Activated naive CD4-positive, alpha-beta T cell treated with anti-CD3 and anti-CD28 coated beads, Interleukin-2, amount 50 U/mL, for 72 hours (primary cell): ENCODE measurements around the gene ANKRD39. TPM values are rescaled to one million over a fixed set of nuclear protein-coding genes. Genes with fewer than 3 reads are reported as not detected.
"Not testable (repeated sequence)": the region's sequence is repeated elsewhere in the genome, so short reads cannot be mapped to it uniquely, and the experiment has no call there.

Experiments used
- ATAC-seq, 2 donors: fragments of 150-1000 bp; cut with Tn5 transposase; 2 replicates each; pipeline ENCODE4 v1.10.0; 2021; ENCODE audit warnings: mild to moderate bottlenecking in 2 of 2, moderate library complexity in 2 of 2
- DNase-seq, 2 donors: peaks; one replicate each; pipeline ENCODE4 v3.0.0; 2021 to 2022; ENCODE audit warnings: low spot score in 2 of 2
- H3K27ac Mint-ChIP-seq, 2 donors: one replicate each; pipeline ENCODE4 v1.8.0; 2022; ENCODE audit warnings: mild to moderate bottlenecking in 2 of 2, mixed read lengths in 2 of 2
- H3K36me3 Mint-ChIP-seq, 2 donors: one replicate each; pipeline ENCODE4 v1.8.0; 2022; ENCODE audit warnings: mixed read lengths in 2 of 2
- H3K9me3 Mint-ChIP-seq, 2 donors: one replicate each; pipeline ENCODE4 v1.8.0; 2022; ENCODE audit warnings: mixed read lengths in 2 of 2
- total RNA-seq, 2 donors: library from RNA; stranded (reverse); gene quantifications; one replicate each; pipeline ENCODE4 v1.2.3, GENCODE V29; 2022

ANKRD39 gene
- total RNA-seq, 2 donors from 2014 or later, result 23.8 to 39.2 TPM

- ATAC-seq (peak in 1 of 2 donors; percentile 0), DNase-seq (peak in 1 of 2 donors; percentile 30)
- Mint-ChIP-seq H3K36me3 (peaks cover 6 to 11% of the 10 kb centered on the region in 2 donors), H3K27ac (peak overlapping the region in 1 of 2 donors; percentile 60), H3K9me3 (no peaks in the 10 kb centered on the region)
Observed at GRCh38 chr2:96815326-96816126, 42.3 kb downstream of the ANKRD39 start.

- Mint-ChIP-seq H3K9me3 (no peaks in the 10 kb centered on the region), H3K27ac (no peak overlapping the region), H3K36me3 (peaks cover 5 to 10% of the 10 kb centered on the region in 2 donors)
- ATAC-seq, result no peak
- DNase-seq, result no peak
Observed at GRCh38 chr2:96813656-96814055, 44.2 kb downstream of the ANKRD39 start.

- DNase-seq (no peak), ATAC-seq (no peak)
- Mint-ChIP-seq H3K36me3 (no peaks in the 10 kb centered on the region), H3K9me3 (no peaks in the 10 kb centered on the region), H3K27ac (no peak overlapping the region)
Observed at GRCh38 chr2:96811917-96812316, 45.9 kb downstream of the ANKRD39 start.

GRCh38 chr2:96810783-96811192 is 47.0 kb downstream of the ANKRD39 start:
- Mint-ChIP-seq H3K9me3 (no peaks in the 10 kb centered on the region), H3K36me3 (no peaks in the 10 kb centered on the region), H3K27ac (no peak overlapping the region)
- ATAC-seq (no peak), DNase-seq (no peak)

GRCh38 chr2:96809951-96810782 is 47.6 kb downstream of the ANKRD39 start:
- DNase-seq, result no peak
- peak overlapping the region in 1 of 2 donors; percentile 66 for H3K27ac Mint-ChIP-seq
- H3K36me3 Mint-ChIP-seq, result no peaks in the 10 kb centered on the region
- H3K9me3 Mint-ChIP-seq, result no peaks in the 10 kb centered on the region
- ATAC-seq, result no peak

- ATAC-seq (no peak), DNase-seq (no peak)
- no peaks in the 10 kb centered on the region for H3K36me3 Mint-ChIP-seq
- H3K9me3 Mint-ChIP-seq, result no peaks in the 10 kb centered on the region
- peak overlapping the region in 1 of 2 donors; percentile 17 for H3K27ac Mint-ChIP-seq
Observed at GRCh38 chr2:96809216-96809882, 48.5 kb downstream of the ANKRD39 start.

- DNase-seq (no peak), ATAC-seq (no peak)
- no peaks in the 10 kb centered on the region for H3K9me3 Mint-ChIP-seq
- H3K27ac Mint-ChIP-seq, result peak overlapping the region in 1 of 2 donors; percentile 16
- H3K36me3 Mint-ChIP-seq, result no peaks in the 10 kb centered on the region
Observed at GRCh38 chr2:96808176-96808837, 49.5 kb downstream of the ANKRD39 start.

- ATAC-seq, result no peak
- peak overlapping the region in 1 of 2 donors; percentile 38 for H3K27ac Mint-ChIP-seq
- DNase-seq, result no peak
- H3K36me3 Mint-ChIP-seq, result no peaks in the 10 kb centered on the region
- no peaks in the 10 kb centered on the region for H3K9me3 Mint-ChIP-seq
Observed at GRCh38 chr2:96807127-96807471, 50.7 kb downstream of the ANKRD39 start.

- H3K9me3 Mint-ChIP-seq, result no peaks in the 10 kb centered on the region
- H3K36me3 Mint-ChIP-seq, result no peaks in the 10 kb centered on the region
- H3K27ac Mint-ChIP-seq, result peak overlapping the region; percentile 22 to 38
- ATAC-seq, result peak in 1 of 2 donors; percentile 37
- no peak for DNase-seq
Observed at GRCh38 chr2:96806468-96807126, 51.2 kb downstream of the ANKRD39 start.

GRCh38 chr2:96805946-96806345 is 51.9 kb downstream of the ANKRD39 start:
- ATAC-seq, H3K27ac Mint-ChIP-seq, H3K36me3 Mint-ChIP-seq, DNase-seq, H3K9me3 Mint-ChIP-seq: not testable (repeated sequence)

- ATAC-seq (no peak), DNase-seq (no peak)
- Mint-ChIP-seq H3K9me3 (no peaks in the 10 kb centered on the region), H3K27ac (no peak overlapping the region), H3K36me3 (no peaks in the 10 kb centered on the region)
Observed at GRCh38 chr2:96804986-96805385, 52.8 kb downstream of the ANKRD39 start.

- no peak for DNase-seq
- no peak for ATAC-seq
- Mint-ChIP-seq H3K36me3 (no peaks in the 10 kb centered on the region), H3K9me3 (no peaks in the 10 kb centered on the region), H3K27ac (peak overlapping the region in 1 of 2 donors; percentile 62)
Observed at GRCh38 chr2:96802721-96803120, 55.1 kb downstream of the ANKRD39 start.

- ATAC-seq, result peak; percentile 59 to 73
- DNase-seq, result peak in 1 of 2 donors; percentile 39
- Mint-ChIP-seq H3K36me3 (no peaks in the 10 kb centered on the region), H3K27ac (no peak overlapping the region), H3K9me3 (no peaks in the 10 kb centered on the region)
Observed at GRCh38 chr2:96801786-96802595, 55.8 kb downstream of the ANKRD39 start.

GRCh38 chr2:96801005-96801785 is 56.6 kb downstream of the ANKRD39 start:
- peak in 1 of 2 donors; percentile 77 for DNase-seq
- H3K36me3 Mint-ChIP-seq, result no peaks in the 10 kb centered on the region
- H3K9me3 Mint-ChIP-seq, result no peaks in the 10 kb centered on the region
- peak; percentile 87 to 93 for ATAC-seq
- H3K27ac Mint-ChIP-seq, result no peak overlapping the region
